OCI-M1 (cell line): Measurements from ENCODE around the gene COMT.
A peak's percentile ranks its signal among the peaks of the same experiment; 100 is the strongest.

Experiments used
- DNase-seq: peaks from one replicate; lab custom pipeline; 2025; lab: John Stamatoyannopoulos, UW

COMT gene

GRCh38 chr22:19958083-19959042 is 16.8 kb downstream of the COMT start:
- DNase-seq, result no peak

- no peak for DNase-seq
Observed at GRCh38 chr22:19959043-19959586, 17.5 kb downstream of the COMT start.

GRCh38 chr22:19959587-19960490 is 18.3 kb downstream of the COMT start:
- no peak for DNase-seq

GRCh38 chr22:19960491-19961200 is 19.1 kb downstream of the COMT start:
- DNase-seq, result no peak

- DNase-seq, result no peak
Observed at GRCh38 chr22:19961201-19961580, 19.6 kb downstream of the COMT start.

GRCh38 chr22:19961868-19962245 is 20.3 kb downstream of the COMT start:
- DNase-seq, result no peak

- DNase-seq, result peak; percentile 63
Observed at GRCh38 chr22:19962246-19962908, 20.8 kb downstream of the COMT start.

GRCh38 chr22:19962909-19963806 is 21.6 kb downstream of the COMT start:
- DNase-seq, result no peak

- no peak for DNase-seq
Observed at GRCh38 chr22:19963863-19964642, 22.5 kb downstream of the COMT start.

- no peak for DNase-seq
Observed at GRCh38 chr22:19964701-19965386, 23.3 kb downstream of the COMT start.

GRCh38 chr22:19965771-19966709 is 24.5 kb downstream of the COMT start:
- peak; percentile 53 for DNase-seq

- no peak for DNase-seq
Observed at GRCh38 chr22:19966908-19967750, 25.6 kb downstream of the COMT start.

GRCh38 chr22:19967850-19968449 is 26.4 kb downstream of the COMT start:
- DNase-seq, result no peak

- no peak for DNase-seq
Observed at GRCh38 chr22:19968450-19968891, 26.9 kb downstream of the COMT start.

- no peak for DNase-seq
Observed at GRCh38 chr22:19969141-19969928, 27.8 kb downstream of the COMT start.
